OCI-LY7 (cell line): ENCODE data around the gene CCDC110. TPM values are rescaled to one million over a fixed set of nuclear protein-coding genes. Genes with fewer than 3 reads are reported as not detected.

Experiments used
- BruUV-seq: library from RNA; stranded (reverse); fragments of 400-500 nt; replicated peaks from 2 replicates; lab custom pipeline; 2021; lab: Mats Ljungman, UMichigan
- CTCF ChIA-PET: fragments of 300-600 bp; sonication (Branson Sonifier 250); formaldehyde crosslinking; loops from one replicate; lab custom pipeline; 2022; ENCODE audit warnings: antibody characterized with exemption; ENCODE audit not compliant: unreplicated experiment; lab: Charles Lee
- POLR2A ChIA-PET: fragments of 300-600 bp; sonication (Branson Sonifier 250); formaldehyde crosslinking; loops from one replicate; lab custom pipeline; 2022; ENCODE audit warnings: antibody characterized with exemption; lab: Charles Lee
- DNase-seq: peaks from one replicate; pipeline ENCODE4 v3.0.0-alpha.2; 2015; ENCODE audit warnings: low spot score
- H2AFZ ChIP-seq: fragments of 200-600 bp; sonication (generic), shearing (Covaris generic); 2 replicates; pipeline ENCODE4 v1.6.1; 2014; ENCODE audit warnings: mild to moderate bottlenecking, antibody characterized with exemption, low read length, moderate library complexity
- H3K27ac ChIP-seq: fragments of 200-600 bp; sonication (generic); 2 replicates; pipeline ENCODE4 v1.5.1; 2014; ENCODE audit warnings: mixed run types, low read depth, mild to moderate bottlenecking, moderate library complexity, low read length, inconsistent platforms; ENCODE audit not compliant: poor library complexity, severe bottlenecking
- H3K36me3 ChIP-seq: fragments of 200-600 bp; sonication (generic); 2 replicates; pipeline ENCODE4 v1.6.1; 2014; ENCODE audit warnings: mild to moderate bottlenecking, antibody characterized with exemption, low read length, moderate library complexity, mixed read lengths; ENCODE audit not compliant: insufficient read depth
- H3K4me1 ChIP-seq: fragments of 200-600 bp; sonication (generic); 2 replicates; pipeline ENCODE4 v1.5.1; 2014; ENCODE audit warnings: mild to moderate bottlenecking, low read length; ENCODE audit not compliant: insufficient read depth, poor library complexity, severe bottlenecking
- H3K4me2 ChIP-seq: fragments of 200-600 bp; sonication (generic); 2 replicates; pipeline ENCODE4 v1.6.1; 2014; ENCODE audit warnings: mild to moderate bottlenecking, low read length
- H3K4me3 ChIP-seq: fragments of 200-600 bp; sonication (generic); 2 replicates; pipeline ENCODE4 v1.5.1; 2014; ENCODE audit warnings: mild to moderate bottlenecking, low read depth, low read length; ENCODE audit not compliant: poor library complexity, severe bottlenecking
- H3K79me2 ChIP-seq: fragments of 200-600 bp; sonication (generic); 2 replicates; pipeline ENCODE4 v1.6.1; 2016; ENCODE audit warnings: low read depth, mild to moderate bottlenecking, low read length, moderate library complexity, mixed read lengths; ENCODE audit not compliant: insufficient read depth
- H3K9me2 ChIP-seq: fragments of 200-600 bp; sonication (generic); 2 replicates; pipeline ENCODE4 v1.6.1; 2016; ENCODE audit warnings: mild to moderate bottlenecking, low read length, mixed read lengths; ENCODE audit not compliant: insufficient read depth
- H3K9me3 ChIP-seq: fragments of 200-600 bp; sonication (generic); 2 replicates; pipeline ENCODE4 v1.6.1; 2014; ENCODE audit warnings: mild to moderate bottlenecking, mixed run types, low read length, mixed read lengths
- H4K20me1 ChIP-seq: fragments of 200-600 bp; sonication (generic); 2 replicates; pipeline ENCODE4 v1.6.1; 2014; ENCODE audit warnings: mild to moderate bottlenecking, antibody characterized with exemption, low read length, moderate library complexity, mixed read lengths; ENCODE audit not compliant: insufficient read depth
- CTCF ChIP-seq: fragments of 200-600 bp; sonication (generic); conservative IDR thresholded peaks from 2 replicates; pipeline ENCODE4 v1.5.1; 2014; ENCODE audit warnings: mild to moderate bottlenecking, antibody characterized with exemption, low read length, moderate library complexity, mixed read lengths
- EZH2phosphoT487 ChIP-seq: fragments of 200-600 bp; sonication (generic); IDR thresholded peaks from 2 replicates; pipeline ENCODE4 v1.6.1; 2018; ENCODE audit warnings: low read depth, borderline replicate concordance, mild to moderate bottlenecking, mixed run types, antibody characterized with exemption, low read length, moderate library complexity, mixed read lengths
- intact Hi-C: fragments of 100-400 bp; cut with micrococcal nuclease; formaldehyde crosslinking; loops from one replicate; pipeline ENCODE4 v1.10.0; 2022; ENCODE audit not compliant: unreplicated experiment
- total RNA-seq, 2 experiments: library from RNA; depleted of rRNA in 1 of 2; stranded (reverse); fragments of >200 nt in 1 of 2; shearing (Covaris generic) in 1 of 2; gene quantifications; 2 replicates each; pipeline ENCODE4 v1.2.3, GENCODE V29; 2014 to 2022

The CCDC110 gene
- total RNA-seq, 2 experiments from 2014 or later, result 1.7 to 12.0 TPM

- Histone ChIP-seq H2AFZ (no peak overlapping the region), H4K20me1 (no peaks in the 10 kb centered on the region), H3K27ac (no peak overlapping the region), H3K36me3 (no peaks in the 10 kb centered on the region), H3K9me2 (no peaks in the 10 kb centered on the region), H3K4me3 (no peak overlapping the region), H3K9me3 (no peaks in the 10 kb centered on the region), H3K4me1 (no peaks in the 10 kb centered on the region), H3K79me2 (no peaks in the 10 kb centered on the region), H3K4me2 (no peak overlapping the region)
- DNase-seq, result no peak
- TF ChIP-seq CTCF (no peak), EZH2phosphoT487 (no peak)
- intact Hi-C loops, result no loop called here
- CTCF ChIA-PET, result no interaction called here
- BruUV-seq, result no TSS peak
- POLR2A ChIA-PET, result interaction anchor here (0.6 to 4.2 kb wide), 6 partner anchors 10 to 359 kb away, joined by 3 to 23 read pairs (median 4); no protein-coding TSS in a partner anchor
These were observed 47.0 kb upstream of the CCDC110 start for GRCh38 chr4:185518494-185518893.

GRCh38 chr4:185518069-185518468 lies 46.5 kb upstream of the CCDC110 start:
- no peak for TF ChIP-seq CTCF
- no peak for TF ChIP-seq EZH2phosphoT487
- Histone ChIP-seq H3K79me2 (no peaks in the 10 kb centered on the region), H3K4me2 (no peak overlapping the region), H2AFZ (no peak overlapping the region), H3K27ac (no peak overlapping the region), H3K36me3 (no peaks in the 10 kb centered on the region), H3K4me3 (no peak overlapping the region), H3K9me2 (no peaks in the 10 kb centered on the region), H3K9me3 (no peaks in the 10 kb centered on the region), H3K4me1 (no peaks in the 10 kb centered on the region), H4K20me1 (no peaks in the 10 kb centered on the region)
- POLR2A ChIA-PET, result interaction anchor here (0.6 to 4.2 kb wide), 5 partner anchors 10 to 73 kb away, joined by 3 to 23 read pairs (median 4); no protein-coding TSS in a partner anchor
- CTCF ChIA-PET, result no interaction called here
- DNase-seq, result no peak
- no TSS peak for BruUV-seq
- intact Hi-C loops, result no loop called here

- H3K27ac ChIP-seq, result no peak overlapping the region
- CTCF ChIA-PET, result no interaction called here
- no peak overlapping the region for H3K4me2 ChIP-seq
- TF ChIP-seq CTCF (no peak), EZH2phosphoT487 (no peak)
- no peak overlapping the region for H2AFZ ChIP-seq
- no peaks in the 10 kb centered on the region for H3K9me2 ChIP-seq
- H3K9me3 ChIP-seq, result no peaks in the 10 kb centered on the region
- no peak overlapping the region for H3K4me3 ChIP-seq
- no TSS peak for BruUV-seq
- no peaks in the 10 kb centered on the region for H3K79me2 ChIP-seq
- POLR2A ChIA-PET, result interaction anchor here (1.0 to 4.2 kb wide), 3 partner anchors 13 to 52 kb away, joined by 3 to 23 read pairs (median 3); no protein-coding TSS in a partner anchor
- H3K36me3 ChIP-seq, result no peaks in the 10 kb centered on the region
- intact Hi-C loops, result no loop called here
- no peaks in the 10 kb centered on the region for H3K4me1 ChIP-seq
- DNase-seq, result no peak
- no peaks in the 10 kb centered on the region for H4K20me1 ChIP-seq
These were observed 43.7 kb upstream of the CCDC110 start for GRCh38 chr4:185515248-185515647.
